HCT116 (cell line): ENCODE measurements around the gene LHX8. TPM values are rescaled to one million over a fixed set of nuclear protein-coding genes. Genes with fewer than 3 reads are reported as not detected.

ENCODE experiments used
- ATAC-seq: fragments of 200-7000 bp; cut with Tn5 transposase; 2 replicates; pipeline ENCODE4 v1.9.1; 2020; ENCODE audit warnings: mild to moderate bottlenecking, moderate library complexity
- BruUV-seq: library from RNA; stranded (reverse); fragments of 400-500 nt; replicated peaks from 2 replicates; lab custom pipeline; 2021; lab: Mats Ljungman, UMichigan
- CTCF ChIA-PET: fragments of 300-600 bp; sonication (Branson Sonifier 250); formaldehyde crosslinking; loops from one replicate; lab custom pipeline; 2021; ENCODE audit warnings: antibody characterized with exemption; lab: Charles Lee
- POLR2A ChIA-PET: fragments of 300-600, 350-600 bp; sonication (Branson Sonifier 250); formaldehyde crosslinking; loops from one replicate; lab custom pipeline; 2021; ENCODE audit warnings: antibody characterized with exemption; lab: Charles Lee
- RAD21 ChIA-PET, 2 experiments: fragments of 300-600 bp; sonication (Branson Sonifier 250); formaldehyde crosslinking; loops; one replicate each; lab custom pipeline; 2023; ENCODE audit warnings: low total read pairs in 2 of 2; ENCODE audit not compliant: uncharacterized antibody in 2 of 2, unreplicated experiment in 2 of 2, low non-redundant PET in 1 of 2; lab: Charles Lee
- DNase-seq: peaks from one replicate; pipeline ENCODE4 v3.0.0-alpha.2; 2010; ENCODE audit warnings: low read depth, low spot score
- H2AFZ ChIP-seq: fragments of 200-600 bp; shearing (Covaris generic), sonication (generic); 2 replicates; pipeline ENCODE4 v1.6.1; 2017; ENCODE audit warnings: low read depth, mixed run types, mixed read lengths, antibody characterized with exemption, low read length; ENCODE audit not compliant: poor library complexity, severe bottlenecking
- H3K27ac ChIP-seq: 2 replicates; pipeline ENCODE4 v1.5.1; 2012; ENCODE audit warnings: low read depth, low read length
- H3K27me3 ChIP-seq: fragments of 200-600 bp; sonication (generic); 2 replicates; pipeline ENCODE4 v1.6.1; 2016; ENCODE audit warnings: mixed run types, low read length, mixed read lengths; ENCODE audit not compliant: insufficient read depth
- H3K36me3 ChIP-seq, 2 experiments: fragments of 200-500 bp in 1 of 2; fragments of 200-600 bp in 1 of 2; sonication (Bioruptor generic) in 1 of 2; sonication (generic) in 1 of 2; 2 replicates each; pipeline versions ENCODE4 v1.5.1 to v1.6.1; 2014 to 2016; ENCODE audit warnings: low read length in 2 of 2, inconsistent platforms in 1 of 2, mixed read lengths in 1 of 2, mixed run types in 1 of 2; ENCODE audit not compliant: insufficient read depth in 2 of 2, control insufficient read depth in 1 of 2
- H3K4me1 ChIP-seq, 2 experiments: fragments of 200-600 bp in 1 of 2; sonication (generic) in 1 of 2; 2 replicates each; pipeline versions ENCODE4 v1.5.1 to v1.6.1; 2012 to 2017; ENCODE audit warnings: low read length in 2 of 2, inconsistent platforms in 1 of 2, mild to moderate bottlenecking in 1 of 2, mixed read lengths in 1 of 2, mixed run types in 1 of 2, moderate library complexity in 1 of 2; ENCODE audit not compliant: insufficient read depth in 2 of 2, control insufficient read depth in 1 of 2
- H3K4me2 ChIP-seq: fragments of 200-600 bp; sonication (generic); 2 replicates; pipeline ENCODE4 v1.6.1; 2017; ENCODE audit warnings: mixed run types, low read length, mixed read lengths
- H3K4me3 ChIP-seq, 2 experiments: fragments of 200-600 bp in 1 of 2; sonication (generic) in 1 of 2; replicated peaks in 1 of 2; 2 replicates each; pipeline ENCODE4 v1.5.1; 2011 to 2016; ENCODE audit warnings: low read length in 2 of 2, control low read depth in 1 of 2, low read depth in 1 of 2, mild to moderate bottlenecking in 1 of 2, mixed read lengths in 1 of 2, mixed run types in 1 of 2
- H3K79me2 ChIP-seq: fragments of 200-600 bp; sonication (generic); 2 replicates; pipeline ENCODE4 v1.6.1; 2017; ENCODE audit warnings: mild to moderate bottlenecking, mixed run types, low read length, moderate library complexity, mixed read lengths; ENCODE audit not compliant: insufficient read depth
- H3K9ac ChIP-seq: fragments of 200-600 bp; sonication (generic); 2 replicates; pipeline ENCODE4 v1.6.1; 2016; ENCODE audit warnings: low read length, mixed read lengths
- H3K9me2 ChIP-seq: fragments of 200-600 bp; sonication (generic), shearing (Covaris generic); 2 replicates; pipeline ENCODE4 v1.6.1; 2017; ENCODE audit warnings: mixed run types, mild to moderate bottlenecking, moderate library complexity; ENCODE audit not compliant: insufficient read depth
- H3K9me3 ChIP-seq, 2 experiments: fragments of 200-500 bp in 1 of 2; fragments of 200-600 bp in 1 of 2; sonication (Bioruptor generic) in 1 of 2; sonication (generic) in 1 of 2; 2 replicates each; pipeline ENCODE4 v1.6.1; 2014 to 2017; ENCODE audit warnings: low read length in 2 of 2, mixed read lengths in 2 of 2, inconsistent platforms in 1 of 2, low read depth in 1 of 2, mild to moderate bottlenecking in 1 of 2, mixed run types in 1 of 2, moderate library complexity in 1 of 2; ENCODE audit not compliant: control insufficient read depth in 1 of 2, insufficient read depth in 1 of 2
- H4K20me1 ChIP-seq: fragments of 200-600 bp; sonication (generic), shearing (Covaris generic); 2 replicates; pipeline ENCODE4 v1.6.1; 2017; ENCODE audit warnings: mixed run types, mild to moderate bottlenecking, moderate library complexity; ENCODE audit not compliant: insufficient read depth
- ATF3 ChIP-seq: IDR thresholded peaks from 2 replicates; pipeline ENCODE4 v1.6.1; 2012
- CBX3 ChIP-seq: IDR thresholded peaks from 2 replicates; pipeline ENCODE4 v1.6.1; 2012; ENCODE audit warnings: low read depth
- CEBPB ChIP-seq: IDR thresholded peaks from 2 replicates; pipeline ENCODE4 v1.6.1; 2012; ENCODE audit warnings: low read depth
- EGR1 ChIP-seq: IDR thresholded peaks from 2 replicates; pipeline ENCODE4 v1.6.1; 2012; ENCODE audit warnings: low read depth
- EZH2 ChIP-seq: fragments of 200-600 bp; sonication (generic); IDR thresholded peaks from 2 replicates; pipeline ENCODE4 v1.6.1; 2017; ENCODE audit warnings: antibody characterized with exemption, mixed run types
- FOSL1 ChIP-seq: IDR thresholded peaks from 2 replicates; pipeline ENCODE4 v1.6.1; 2012; ENCODE audit warnings: low read depth
- RAD21 ChIP-seq: IDR thresholded peaks from 2 replicates; pipeline ENCODE4 v1.6.1; 2012; ENCODE audit warnings: low read depth, mild to moderate bottlenecking
- REST ChIP-seq: IDR thresholded peaks from 2 replicates; pipeline ENCODE4 v1.6.1; 2012; ENCODE audit warnings: low read depth
- TCF7L2 ChIP-seq: IDR thresholded peaks from 2 replicates; pipeline ENCODE4 v1.7.0; 2011; ENCODE audit warnings: borderline replicate concordance, inconsistent platforms; ENCODE audit not compliant: insufficient read depth, insufficient read length; ENCODE audit errors: extremely low read depth
- YY1 ChIP-seq: IDR thresholded peaks from 2 replicates; pipeline ENCODE4 v1.6.1; 2011; ENCODE audit warnings: low read length, low read depth, moderate library complexity, mild to moderate bottlenecking; ENCODE audit not compliant: insufficient replicate concordance; ENCODE audit errors: extremely low read depth
- ZFX ChIP-seq: fragments of 450-650 bp; IDR thresholded peaks from 2 replicates; pipeline ENCODE4 v1.6.1; 2017
- intact Hi-C: fragments of 100-400 bp; cut with micrococcal nuclease; formaldehyde crosslinking; loops from 2 replicates; pipeline ENCODE4 v1.10.0; 2022
- total RNA-seq: library from RNA; stranded (reverse); gene quantifications from one replicate; pipeline ENCODE4 v1.2.1, GENCODE V29; 2021; ENCODE audit not compliant: unreplicated experiment

The LHX8 gene
- total RNA-seq, 1 experiment from 2014 or later = not detected

- Histone ChIP-seq H3K4me2 (no peak overlapping the region), H3K4me3 (no peak overlapping the region), H2AFZ (no peak overlapping the region), H3K9me2 (no peaks in the 10 kb centered on the region), H3K9me3 (no peaks in the 10 kb centered on the region), H3K27ac (no peak overlapping the region), H3K36me3 (no peaks in the 10 kb centered on the region)
- DNase-seq (no peak), ATAC-seq (no peak)
- POLR2A ChIA-PET = no interaction called here
- BruUV-seq = no TSS peak
- RAD21 ChIA-PET = no interaction called here
- TF ChIP-seq TCF7L2 (no peak), RAD21 (no peak), YY1 (no peak), FOSL1 (no peak), CEBPB (no peak), EZH2 (no peak), CBX3 (no peak), ZFX (no peak), REST (no peak), EGR1 (no peak), ATF3 (no peak)
- TF ChIP-seq, all 23 proteins: peak for 0
- Histone ChIP-seq H3K79me2 (no peaks in the 10 kb centered on the region), H3K27me3 (peaks cover 25% of the 10 kb centered on the region), H3K9ac (no peak overlapping the region), H3K4me1 (no peaks in the 10 kb centered on the region), H4K20me1 (no peaks in the 10 kb centered on the region)
- intact Hi-C loops = no loop called here
- CTCF ChIA-PET = no interaction called here
These were observed 36.5 kb upstream of the LHX8 start for GRCh38 chr1:75097654-75098053.
